H1 (cell line): Measurements from ENCODE around the gene CYP27B1. TPM values are rescaled to one million over a fixed set of nuclear protein-coding genes. Genes with fewer than 3 reads are reported as not detected.

Source experiments
- ASH2L ChIP-seq: fragments of 200-600, 300-600 bp; sonication (generic); IDR thresholded peaks from one replicate; pipeline ENCODE4 v1.7.1; 2017; ENCODE audit warnings: low read length
- CBX5 ChIP-seq: fragments of 300-800, 300-1000 bp; sonication (generic); IDR thresholded peaks from 2 replicates; pipeline ENCODE4 v1.7.1; 2016; ENCODE audit warnings: antibody characterized with exemption, low read length, low read depth
- CTBP2 ChIP-seq: IDR thresholded peaks from 2 replicates; pipeline ENCODE4 v1.7.0; 2011; ENCODE audit warnings: borderline replicate concordance, mild to moderate bottlenecking, moderate library complexity, mixed read lengths, low read length; ENCODE audit not compliant: insufficient read depth, insufficient read length
- EZH2 ChIP-seq: fragments of 200-600 bp; sonication (generic); IDR thresholded peaks from 2 replicates; pipeline ENCODE4 v1.7.1; 2012; ENCODE audit warnings: low read depth, mild to moderate bottlenecking, moderate library complexity, low read length, inconsistent platforms; ENCODE audit not compliant: severe bottlenecking
- GTF2F1 ChIP-seq: IDR thresholded peaks from 2 replicates; pipeline ENCODE4 v1.6.1; 2012; ENCODE audit warnings: low read depth, low read length, improper control_type of control experiment, borderline replicate concordance
- KDM4A ChIP-seq: IDR thresholded peaks from one replicate; pipeline ENCODE4 v1.7.1; 2012; ENCODE audit warnings: low read depth, mild to moderate bottlenecking, moderate library complexity, low read length, inconsistent platforms; ENCODE audit not compliant: severe bottlenecking
- POLR2A ChIP-seq, 2 experiments: IDR thresholded peaks; 1 replicate in 1 of 2; 2 replicates in 1 of 2; pipeline ENCODE4 v1.6.1; 2011; ENCODE audit warnings: low read depth in 2 of 2, low read length in 2 of 2, mild to moderate bottlenecking in 2 of 2; ENCODE audit errors: control extremely low read depth in 1 of 2
- RAD21 ChIP-seq, 2 experiments: IDR thresholded peaks in 1 of 2; conservative IDR thresholded peaks in 1 of 2; 2 replicates each; pipeline ENCODE4 v1.6.1; 2011; ENCODE audit warnings: low read depth in 2 of 2, low read length in 2 of 2, improper control_type of control experiment in 1 of 2, inconsistent platforms in 1 of 2, mild to moderate bottlenecking in 1 of 2, moderate library complexity in 1 of 2
- RFX5 ChIP-seq: IDR thresholded peaks from 2 replicates; pipeline ENCODE4 v1.6.1; 2011; ENCODE audit warnings: low read depth, low read length, improper control_type of control experiment, borderline replicate concordance
- RXRA ChIP-seq: IDR thresholded peaks from 2 replicates; pipeline ENCODE4 v1.6.1; 2011; ENCODE audit warnings: low read depth, mild to moderate bottlenecking, low read length, moderate library complexity; ENCODE audit not compliant: insufficient read depth
- SAP30 ChIP-seq: fragments of 300-600 bp; sonication (generic); IDR thresholded peaks from 2 replicates; pipeline ENCODE4 v1.7.1; 2012; ENCODE audit warnings: low read length, moderate library complexity, mild to moderate bottlenecking, inconsistent platforms; ENCODE audit not compliant: insufficient read depth, insufficient replicate concordance
- SIN3A ChIP-seq, 2 experiments: IDR thresholded peaks in 1 of 2; conservative IDR thresholded peaks in 1 of 2; 2 replicates each; pipeline ENCODE4 v1.6.1; 2011 to 2012; ENCODE audit warnings: low read length in 2 of 2, improper control_type of control experiment in 1 of 2, low read depth in 1 of 2, mild to moderate bottlenecking in 1 of 2
- SIX5 ChIP-seq: IDR thresholded peaks from 2 replicates; pipeline ENCODE4 v1.6.1; 2011; ENCODE audit warnings: mild to moderate bottlenecking, low read depth, low read length
- SP1 ChIP-seq: IDR thresholded peaks from 2 replicates; pipeline ENCODE4 v1.6.1; 2011; ENCODE audit warnings: low read depth, low read length
- SRF ChIP-seq: IDR thresholded peaks from 2 replicates; pipeline ENCODE4 v1.6.1; 2011; ENCODE audit warnings: mild to moderate bottlenecking, low read depth, low read length, moderate library complexity
- TAF7 ChIP-seq: optimal IDR thresholded peaks from 2 replicates; pipeline ENCODE3; 2011; ENCODE audit warnings: low read depth, mild to moderate bottlenecking, inconsistent platforms, low read length, moderate library complexity, borderline replicate concordance
- TEAD4 ChIP-seq: IDR thresholded peaks from 2 replicates; pipeline ENCODE4 v1.6.1; 2012; ENCODE audit warnings: low read depth, low read length, inconsistent platforms, mixed read lengths
- YY1 ChIP-seq: IDR thresholded peaks from 2 replicates; pipeline ENCODE4 v1.6.1; 2011; ENCODE audit warnings: low read depth, mild to moderate bottlenecking, low read length
- polyA plus RNA-seq, 7 experiments: library from polyadenylated mRNA; depleted of rRNA in 3 of 7; stranded (reverse) in 5 of 7; unstranded in 2 of 7; fragments of >200 nt in 5 of 7; fragments of 200-250 nt in 2 of 7; gene quantifications; 1 replicate in 5 of 7; 2 replicates in 1 of 7; 4 replicates in 1 of 7; pipeline versions ENCODE4 v1.2.1 to v1.2.3, GENCODE V29; 2011 to 2013; ENCODE audit warnings: missing spikeins in 2 of 7, mixed read lengths in 2 of 7
- total RNA-seq: library from RNA; stranded (reverse); fragmentation: NEBNext Ultra II Directional; extraction: Animal tissue kit (Norgen Biotek cat#: 25700); gene quantifications from 2 replicates; pipeline ENCODE4 v1.2.1, GENCODE V29; 2021
- TF ChIP-seq, protein P1 (sequence below): IDR thresholded peaks from 2 replicates; pipeline ENCODE4 v1.6.1; 2012; ENCODE audit warnings: inconsistent platforms
- TF ChIP-seq, protein P2 (sequence below): IDR thresholded peaks from 2 replicates; pipeline ENCODE4 v1.6.1; 2012; ENCODE audit warnings: low read length, inconsistent platforms

CYP27B1 gene
- total and polyA plus RNA-seq, 2 of the 8 experiments (the other 6 are each of a cell fraction or from before 2014, with no cell fraction given), result 2.9 to 3.3 TPM

DNA sequence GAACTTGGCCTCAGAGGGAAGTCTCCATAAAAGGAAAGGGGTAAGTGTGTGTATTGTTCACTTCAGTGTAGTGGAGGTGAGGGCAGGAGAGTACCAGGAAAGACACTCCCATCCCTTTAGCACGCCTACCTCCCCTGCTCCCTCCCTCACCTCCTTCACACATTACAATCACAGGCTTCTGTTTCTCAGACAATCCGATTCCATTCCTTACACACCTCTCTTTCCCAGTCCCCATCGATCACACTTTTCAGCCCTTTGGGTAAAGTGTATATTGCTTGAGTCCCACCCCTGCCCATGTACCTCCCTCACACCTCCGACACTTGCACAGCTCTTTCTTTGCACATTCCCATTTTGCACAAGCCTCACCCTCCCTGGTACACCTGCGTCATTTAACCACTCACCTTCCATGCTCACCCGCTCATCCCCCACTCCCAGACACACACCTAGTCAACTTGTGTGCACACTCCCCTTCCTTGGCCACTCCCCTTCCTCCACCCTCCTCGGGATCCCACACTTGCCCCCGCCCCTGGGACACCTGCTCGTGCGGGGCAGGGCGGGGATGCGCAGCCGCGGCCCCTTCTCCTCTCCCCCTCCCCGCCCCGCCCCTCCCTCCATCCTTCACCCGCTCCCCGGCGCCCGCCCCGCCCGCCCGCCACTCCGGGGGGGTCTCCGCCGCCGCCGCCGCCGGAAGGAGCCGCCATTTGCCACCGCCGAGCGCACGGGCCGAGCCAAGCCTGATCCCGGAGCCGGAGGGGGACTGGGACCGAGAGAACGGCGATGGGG is 12.3 kb downstream of the CYP27B1 start, which contains the start of gene MARCHF9 (continued):
- TF ChIP-seq CBX5, result no peak
- TF ChIP-seq EZH2, result no peak
- TF ChIP-seq KDM4A, result peak; percentile 61
- no peak for TF ChIP-seq TEAD4
- TF ChIP-seq, protein P1, sequence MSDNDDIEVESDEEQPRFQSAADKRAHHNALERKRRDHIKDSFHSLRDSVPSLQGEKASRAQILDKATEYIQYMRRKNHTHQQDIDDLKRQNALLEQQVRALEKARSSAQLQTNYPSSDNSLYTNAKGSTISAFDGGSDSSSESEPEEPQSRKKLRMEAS, result peak; percentile 31; the same call in 1 of the 2 replicates
- TF ChIP-seq POLR2A (IDR thresholded peaks at IDR 0.05; ENCODE audit: control extremely low read depth in 1 of 2, low read depth in 2 of 2, low read length in 2 of 2), result no peak
- TF ChIP-seq SAP30, result peak; percentile 32
- no peak for TF ChIP-seq SIX5
- TF ChIP-seq RAD21 (IDR thresholded peaks at IDR 0.05 in 1 of 2, conservative IDR thresholded peaks at IDR 0.05 in 1 of 2; ENCODE audit: low read depth in 2 of 2, low read length in 2 of 2), result no peak
- peak; percentile 74 for TF ChIP-seq ASH2L
- TF ChIP-seq RFX5, result no peak
- 0 out of 4 replicates have a peak, but pooled peaks of 1 of the 2 experiments have one; percentile 65 for TF ChIP-seq SIN3A (conservative IDR thresholded peaks at IDR 0.05 in 1 of 2, IDR thresholded peaks at IDR 0.05 in 1 of 2; ENCODE audit: low read depth in 1 of 2, low read length in 2 of 2)
- TF ChIP-seq TAF7, result no peak
- TF ChIP-seq SP1, result peak; percentile 9; the same call in 1 of the 2 replicates
- no peak for TF ChIP-seq GTF2F1
- TF ChIP-seq YY1, result peak; percentile 31; the same call in 1 of the 2 replicates
- TF ChIP-seq SRF, result no peak
- peak; percentile 70 for TF ChIP-seq CTBP2
- TF ChIP-seq, protein P2, sequence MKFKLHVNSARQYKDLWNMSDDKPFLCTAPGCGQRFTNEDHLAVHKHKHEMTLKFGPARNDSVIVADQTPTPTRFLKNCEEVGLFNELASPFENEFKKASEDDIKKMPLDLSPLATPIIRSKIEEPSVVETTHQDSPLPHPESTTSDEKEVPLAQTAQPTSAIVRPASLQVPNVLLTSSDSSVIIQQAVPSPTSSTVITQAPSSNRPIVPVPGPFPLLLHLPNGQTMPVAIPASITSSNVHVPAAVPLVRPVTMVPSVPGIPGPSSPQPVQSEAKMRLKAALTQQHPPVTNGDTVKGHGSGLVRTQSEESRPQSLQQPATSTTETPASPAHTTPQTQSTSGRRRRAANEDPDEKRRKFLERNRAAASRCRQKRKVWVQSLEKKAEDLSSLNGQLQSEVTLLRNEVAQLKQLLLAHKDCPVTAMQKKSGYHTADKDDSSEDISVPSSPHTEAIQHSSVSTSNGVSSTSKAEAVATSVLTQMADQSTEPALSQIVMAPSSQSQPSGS, result no peak
- TF ChIP-seq RXRA, result no peak
